HG03442 (cell line): ENCODE measurements around the gene IDH3G.

ENCODE experiments used
- ATAC-seq: cut with Tn5 transposase; IDR thresholded peaks from one replicate; pipeline ENCODE4 v1.9.1; 2021; ENCODE audit warnings: mild to moderate bottlenecking, moderate library complexity; ENCODE audit not compliant: unreplicated experiment

The IDH3G gene

GRCh38 chrX:153816831-153817690, 22.9 kb upstream of the IDH3G start:
- ATAC-seq = no peak

- ATAC-seq = no peak
These were observed 20.6 kb upstream of the IDH3G start for GRCh38 chrX:153814591-153815315.

- no peak for ATAC-seq
These were observed 19.0 kb upstream of the IDH3G start for GRCh38 chrX:153813161-153813560.

GRCh38 chrX:153812220-153812619, 18.0 kb upstream of the IDH3G start:
- no peak for ATAC-seq

GRCh38 chrX:153807976-153808375, 13.8 kb upstream of the IDH3G start:
- no peak for ATAC-seq

GRCh38 chrX:153806999-153807575, 12.9 kb upstream of the IDH3G start:
- no peak for ATAC-seq

- ATAC-seq = no peak
These were observed 11.3 kb upstream of the IDH3G start for GRCh38 chrX:153805436-153805835.

GRCh38 chrX:153804621-153805020, 10.4 kb upstream of the IDH3G start:
- ATAC-seq = no peak

- ATAC-seq = no peak
These were observed 10.0 kb upstream of the IDH3G start for GRCh38 chrX:153804100-153804595.

GRCh38 chrX:153803211-153804099, 9.3 kb upstream of the IDH3G start:
- ATAC-seq = no peak

- ATAC-seq = no peak
These were observed 8.4 kb upstream of the IDH3G start for GRCh38 chrX:153802513-153803045.

GRCh38 chrX:153801669-153802068, 7.5 kb upstream of the IDH3G start:
- no peak for ATAC-seq

- no peak for ATAC-seq
These were observed 6.6 kb upstream of the IDH3G start for GRCh38 chrX:153800746-153801145.

- no peak for ATAC-seq
These were observed 6.1 kb upstream of the IDH3G start for GRCh38 chrX:153800177-153800722.

- no peak for ATAC-seq
These were observed 5.2 kb upstream of the IDH3G start for GRCh38 chrX:153799326-153799725.

GRCh38 chrX:153797415-153798015, 3.3 kb upstream of the IDH3G start:
- no peak for ATAC-seq

GRCh38 chrX:153794897-153795816, 982 bp upstream of the IDH3G start:
- no peak for ATAC-seq

- no peak for ATAC-seq
These were observed 884 bp downstream of the IDH3G start for GRCh38 chrX:153793291-153793690.

GRCh38 chrX:153792368-153792767, 1.8 kb downstream of the IDH3G start:
- ATAC-seq = no peak
